GM23338 (cell line): ENCODE measurements around the gene TRPC6. TPM values are rescaled to one million over a fixed set of nuclear protein-coding genes. Genes with fewer than 3 reads are reported as not detected.

ENCODE experiments used
- ATAC-seq: fragments of 200-7000 bp; cut with Tn5 transposase; 3 replicates; pipeline ENCODE4 v1.9.1; 2020
- DNase-seq: peaks from one replicate; pipeline ENCODE4 v3.0.0-alpha.2; 2015; ENCODE audit warnings: low spot score
- H2AFZ ChIP-seq: fragments of 200-600 bp; sonication (generic); 2 replicates; pipeline ENCODE4 v1.8.0; 2016; ENCODE audit warnings: antibody characterized with exemption, mild to moderate bottlenecking, moderate library complexity
- H3F3A ChIP-seq: fragments of 200-600 bp; sonication (generic); replicated peaks from 2 replicates; pipeline ENCODE4 v1.8.0; 2017; ENCODE audit warnings: antibody characterized with exemption, mixed run types, low read depth
- H3K27ac ChIP-seq: fragments of 200-600 bp; sonication (generic); 2 replicates; pipeline ENCODE4 v1.6.1; 2016; ENCODE audit warnings: low read depth
- H3K27me3 ChIP-seq: fragments of 200-600 bp; sonication (generic); 2 replicates; pipeline ENCODE4 v1.8.0; 2016; ENCODE audit warnings: mild to moderate bottlenecking, mixed run types, moderate library complexity; ENCODE audit not compliant: insufficient read depth
- H3K36me3 ChIP-seq: fragments of 200-600 bp; sonication (generic); 2 replicates; pipeline ENCODE4 v1.8.0; 2016; ENCODE audit warnings: mild to moderate bottlenecking; ENCODE audit not compliant: insufficient read depth
- H3K4me1 ChIP-seq: fragments of 200-600 bp; sonication (generic); 2 replicates; pipeline ENCODE4 v1.8.0; 2016; ENCODE audit warnings: mild to moderate bottlenecking, moderate library complexity; ENCODE audit not compliant: insufficient read depth
- H3K4me2 ChIP-seq: fragments of 200-600 bp; sonication (generic); 2 replicates; pipeline ENCODE4 v1.7.1; 2017; ENCODE audit warnings: mixed run types
- H3K4me3 ChIP-seq: fragments of 200-600 bp; sonication (generic); 2 replicates; pipeline ENCODE4 v1.6.1; 2016; ENCODE audit warnings: mixed run types
- H3K79me2 ChIP-seq: fragments of 200-600 bp; sonication (generic); replicated peaks from 2 replicates; pipeline ENCODE4 v1.8.0; 2017; ENCODE audit warnings: mild to moderate bottlenecking; ENCODE audit not compliant: insufficient read depth
- H3K9me2 ChIP-seq: fragments of 200-600 bp; sonication (generic); 2 replicates; pipeline ENCODE4 v1.8.0; 2017; ENCODE audit not compliant: insufficient read depth
- H4K20me1 ChIP-seq: fragments of 200-600 bp; sonication (generic); replicated peaks from 2 replicates; pipeline ENCODE4 v1.8.0; 2017; ENCODE audit warnings: mild to moderate bottlenecking; ENCODE audit not compliant: insufficient read depth
- H3K27ac Mint-ChIP-seq: 2 replicates; pipeline ENCODE4 v1.8.0; 2020; ENCODE audit warnings: inconsistent platforms, mild to moderate bottlenecking, moderate library complexity, mixed read lengths
- H3K27me3 Mint-ChIP-seq: 3 replicates; pipeline ENCODE4 v1.8.0; 2022; ENCODE audit warnings: low read depth, mild to moderate bottlenecking, moderate library complexity, mixed read lengths, inconsistent platforms; ENCODE audit not compliant: insufficient read depth, poor library complexity
- H3K36me3 Mint-ChIP-seq: 3 replicates; pipeline ENCODE4 v1.8.0; 2021; ENCODE audit warnings: low read depth, mild to moderate bottlenecking, inconsistent platforms, moderate library complexity, mixed read lengths
- H3K4me1 Mint-ChIP-seq: 3 replicates; pipeline ENCODE4 v1.8.0; 2020; ENCODE audit warnings: mild to moderate bottlenecking, inconsistent platforms, mixed read lengths
- H3K4me3 Mint-ChIP-seq: 3 replicates; pipeline ENCODE4 v1.8.0; 2021; ENCODE audit warnings: moderate library complexity, mild to moderate bottlenecking, inconsistent platforms, mixed read lengths
- H3K9me3 Mint-ChIP-seq: 3 replicates; pipeline ENCODE4 v1.8.0; 2020; ENCODE audit warnings: moderate library complexity, mild to moderate bottlenecking, inconsistent platforms, mixed read lengths
- CTCF ChIP-seq, 2 experiments: fragments of 200-600 bp in 1 of 2; sonication (generic) in 1 of 2; conservative IDR thresholded peaks; 2 replicates each; pipeline versions ENCODE4 v1.5.1 to v1.6.1; 2016 to 2017; ENCODE audit warnings: antibody characterized with exemption in 2 of 2, low read depth in 2 of 2, mild to moderate bottlenecking in 2 of 2, moderate library complexity in 1 of 2
- EZH2 ChIP-seq: fragments of 200-600 bp; sonication (generic); IDR thresholded peaks from one replicate; pipeline ENCODE4 v1.8.0; 2017; ENCODE audit warnings: antibody characterized with exemption, mild to moderate bottlenecking, low read depth; ENCODE audit not compliant: unreplicated experiment
- EZH2phosphoT487 ChIP-seq: fragments of 200-600 bp; sonication (generic); IDR thresholded peaks from one replicate; pipeline ENCODE4 v1.8.1; 2018; ENCODE audit warnings: antibody characterized with exemption; ENCODE audit not compliant: unreplicated experiment
- POLR2AphosphoS5 ChIP-seq: IDR thresholded peaks from 2 replicates; pipeline ENCODE4 v1.6.1; 2016; ENCODE audit warnings: antibody characterized with exemption, low read depth
- REST ChIP-seq: IDR thresholded peaks from one replicate; pipeline ENCODE4 v1.6.1; 2018; ENCODE audit warnings: antibody characterized with exemption; ENCODE audit not compliant: unreplicated experiment
- STAT1 ChIP-seq: IDR thresholded peaks from one replicate; pipeline ENCODE4 v1.6.1; 2016; ENCODE audit warnings: antibody characterized with exemption; ENCODE audit not compliant: unreplicated experiment
- ZNF114 ChIP-seq: fragments of 250-450 bp; sonication (Bioruptor Pico); IDR thresholded peaks from 2 replicates; pipeline ENCODE4 v1.5.0; 2020; ENCODE audit warnings: mild to moderate bottlenecking, moderate library complexity
- ZNF331 ChIP-seq: fragments of 250-450 bp; sonication (Bioruptor Pico); IDR thresholded peaks from 2 replicates; pipeline ENCODE4 v1.5.0; 2020; ENCODE audit warnings: low read depth, mild to moderate bottlenecking, moderate library complexity
- ZNF462 ChIP-seq: fragments of 250-450 bp; sonication (Bioruptor Pico); IDR thresholded peaks from 2 replicates; pipeline ENCODE4 v1.5.0; 2020; ENCODE audit warnings: mild to moderate bottlenecking, moderate library complexity
- polyA plus RNA-seq: library from polyadenylated mRNA; unstranded; fragments of >200 nt; fragmentation: Nextera tagmentation; extraction: Ambion mirVana; gene quantifications from 2 replicates; pipeline ENCODE4 v1.2.1, GENCODE V29; 2016
- total RNA-seq: library from RNA; depleted of rRNA; stranded (reverse); fragments of >200 nt; shearing (Covaris generic); gene quantifications from 2 replicates; pipeline ENCODE4 v1.2.3, GENCODE V29; 2014

TRPC6 gene
- total and polyA plus RNA-seq, 2 experiments from 2014 or later: 0.05 to 4.4 TPM

- Histone ChIP-seq H3F3A (no peaks in the 10 kb centered on the region), H3K4me1 (no peaks in the 10 kb centered on the region), H3K4me3 (no peak overlapping the region), H3K79me2 (no peaks in the 10 kb centered on the region), H3K27me3 (no peaks in the 10 kb centered on the region), H3K4me2 (no peak overlapping the region), H2AFZ (no peak overlapping the region), H3K9me2 (no peaks in the 10 kb centered on the region), H4K20me1 (no peaks in the 10 kb centered on the region), H3K27ac (no peak overlapping the region), H3K36me3 (no peaks in the 10 kb centered on the region)
- ATAC-seq (no peak), DNase-seq (no peak)
- Mint-ChIP-seq H3K4me1 (no peaks in the 10 kb centered on the region), H3K36me3 (no peaks in the 10 kb centered on the region), H3K4me3 (no peak overlapping the region), H3K9me3 (no peaks in the 10 kb centered on the region), H3K27ac (no peak overlapping the region), H3K27me3 (no peaks in the 10 kb centered on the region)
- TF ChIP-seq ZNF331 (CRISPR knock-in tag) (no peak), STAT1 (no peak), EZH2phosphoT487 (no peak), REST (no peak), POLR2AphosphoS5 (no peak), ZNF462 (CRISPR knock-in tag) (no peak), CTCF (conservative IDR thresholded peaks at IDR 0.05; ENCODE audit: low read depth in 2 of 2) (no peak), ZNF114 (CRISPR knock-in tag) (no peak), EZH2 (no peak)
Measured at GRCh38 chr11:101553891-101554292, 29.9 kb downstream of the TRPC6 start.
